SJCRH30 (cell line): ENCODE measurements around the gene STK32A. TPM values are rescaled to one million over a fixed set of nuclear protein-coding genes. Genes with fewer than 3 reads are reported as not detected.

Experiments used
- DNase-seq, 2 experiments: peaks; one replicate each; pipeline ENCODE4 v3.0.0-alpha.2; 2015 to 2020
- H3K27ac ChIP-seq: fragments of 250-450 bp; sonication (Bioruptor Pico); 2 replicates; pipeline ENCODE4 v1.5.1; 2020; ENCODE audit warnings: mild to moderate bottlenecking, moderate library complexity
- H3K27me3 ChIP-seq: fragments of 250-450 bp; sonication (Bioruptor Pico); 2 replicates; pipeline ENCODE4 v1.5.1; 2020; ENCODE audit warnings: mild to moderate bottlenecking, moderate library complexity
- H3K36me3 ChIP-seq: fragments of 250-450 bp; sonication (Bioruptor Pico); 2 replicates; pipeline ENCODE4 v1.5.1; 2020; ENCODE audit warnings: mild to moderate bottlenecking, moderate library complexity
- H3K4me1 ChIP-seq: fragments of 250-450 bp; sonication (Bioruptor Pico); 2 replicates; pipeline ENCODE4 v1.5.1; 2020; ENCODE audit warnings: mild to moderate bottlenecking, moderate library complexity
- H3K4me3 ChIP-seq: fragments of 250-450 bp; sonication (Bioruptor Pico); 2 replicates; pipeline ENCODE4 v1.5.1; 2020; ENCODE audit warnings: mild to moderate bottlenecking, moderate library complexity
- H3K9me3 ChIP-seq: fragments of 250-450 bp; sonication (Bioruptor Pico); replicated peaks from 2 replicates; pipeline ENCODE4 v1.5.1; 2020; ENCODE audit warnings: mild to moderate bottlenecking, moderate library complexity
- total RNA-seq: library from RNA; depleted of rRNA; stranded (reverse); fragments of >200 nt; shearing (Covaris generic); gene quantifications from 2 replicates; pipeline ENCODE4 v1.2.3, GENCODE V29; 2014

The STK32A gene
- total RNA-seq, 1 experiment from 2014 or later, result 6.3 TPM

DNA sequence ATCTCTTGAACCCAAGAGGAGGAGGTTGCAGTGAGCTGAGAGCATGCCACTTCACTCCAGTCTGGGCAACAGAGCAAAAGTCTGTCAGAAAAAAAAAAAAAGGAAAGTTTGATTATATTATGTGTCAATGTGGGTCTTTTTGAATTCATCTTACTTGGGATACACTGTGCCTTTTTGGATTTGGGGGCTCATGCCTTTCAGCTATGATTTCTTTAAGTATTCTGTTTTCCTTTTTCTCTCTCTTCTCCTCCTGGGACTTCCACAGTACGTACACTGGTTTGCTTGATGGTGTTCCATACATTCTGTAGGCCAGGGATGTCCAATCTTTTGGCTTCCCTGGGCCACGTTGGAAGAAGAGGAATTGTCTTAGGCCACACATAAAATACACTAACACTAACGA, 146.7 kb downstream of the STK32A start:
- Histone ChIP-seq H3K4me3 (no peak overlapping the region), H3K36me3 (no peaks in the 10 kb centered on the region), H3K4me1 (peaks cover 12% of the 10 kb centered on the region; the same call in 1 of the 2 replicates), H3K27ac (no peak overlapping the region), H3K27me3 (no peaks in the 10 kb centered on the region; the same call in 1 of the 2 replicates), H3K9me3 (peaks cover 5% of the 10 kb centered on the region; the same call in 1 of the 2 replicates)
- DNase-seq, result no peak

DNA sequence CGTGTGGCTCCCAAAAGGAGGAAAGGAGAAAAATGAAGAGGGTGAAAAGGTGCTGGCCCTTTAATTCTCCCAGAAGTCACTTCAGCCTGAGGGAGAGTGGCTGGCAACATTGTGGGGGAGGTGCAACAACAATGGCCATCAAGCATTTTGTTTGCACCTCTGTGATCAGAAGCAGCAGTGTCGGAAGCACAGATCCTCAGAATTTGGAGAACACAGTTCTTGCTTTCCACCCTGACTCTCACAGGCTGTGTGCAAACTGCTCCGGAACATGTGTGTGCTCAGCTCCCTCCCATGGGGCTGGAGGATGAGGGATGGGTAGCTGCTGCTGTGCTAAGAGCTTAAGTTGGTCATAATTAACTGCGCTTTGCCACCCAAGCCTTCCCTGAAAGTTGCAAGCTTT, 147.9 kb downstream of the STK32A start:
- peak overlapping the region; percentile 62 for H3K4me3 ChIP-seq

DNA sequence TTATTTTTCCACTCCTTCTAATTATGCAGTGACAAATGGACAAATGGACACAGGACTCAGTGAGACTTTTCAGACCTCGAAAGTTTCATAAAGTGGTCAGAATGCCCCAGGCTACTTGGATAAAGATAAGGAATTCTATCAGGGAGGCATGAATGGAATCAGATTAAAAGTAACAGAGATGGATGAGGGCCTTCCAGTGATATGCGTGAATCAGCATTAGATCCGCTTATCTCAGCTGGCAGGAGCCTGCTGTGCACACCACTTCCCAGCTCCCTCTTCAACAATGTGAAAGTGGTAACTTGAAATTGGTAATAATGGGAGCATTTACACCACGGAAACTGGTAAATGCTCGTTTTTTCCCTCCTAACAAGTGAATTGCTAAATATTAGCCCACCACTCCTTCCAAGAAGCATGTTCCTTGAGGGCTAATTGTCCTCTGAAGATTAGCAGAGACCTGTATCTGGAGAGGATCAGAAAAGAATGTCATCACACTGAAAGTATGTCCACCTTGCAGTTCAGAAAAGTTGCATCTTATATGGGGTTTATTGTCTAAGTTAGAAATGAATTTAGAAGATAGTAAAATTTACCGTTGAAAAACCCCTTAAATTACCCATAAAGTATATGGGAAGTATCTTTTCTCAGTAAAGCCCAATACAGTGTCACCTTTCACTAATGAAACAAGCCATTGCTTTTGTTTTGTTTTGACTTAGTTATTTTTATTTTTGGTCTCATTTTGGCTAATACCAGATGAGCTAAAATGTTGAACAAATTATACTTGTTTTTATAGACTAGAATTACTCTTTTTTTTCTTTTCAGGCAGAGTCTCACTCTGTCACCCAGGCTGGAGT, 149.7 kb downstream of the STK32A start:
- Histone ChIP-seq H3K4me3 (no peak overlapping the region), H3K4me1 (peaks cover 12% of the 10 kb centered on the region; the same call in 1 of the 2 replicates), H3K27ac (no peak overlapping the region; the same call in 1 of the 2 replicates), H3K36me3 (no peaks in the 10 kb centered on the region), H3K27me3 (no peaks in the 10 kb centered on the region), H3K9me3 (peaks cover 5% of the 10 kb centered on the region; the same call in 1 of the 2 replicates)
- peak in 1 of 2 experiments; percentile 43 for DNase-seq

More for the DNA sequence above, 147.9 kb downstream of the STK32A start:
- Histone ChIP-seq H3K27ac (peak overlapping the region; percentile 66), H3K4me1 (peaks cover 12% of the 10 kb centered on the region; the same call in 1 of the 2 replicates), H3K36me3 (no peaks in the 10 kb centered on the region), H3K27me3 (no peaks in the 10 kb centered on the region; the same call in 1 of the 2 replicates), H3K9me3 (peaks cover 5% of the 10 kb centered on the region; the same call in 1 of the 2 replicates)
- peak; percentile 46 to 73 for DNase-seq

DNA sequence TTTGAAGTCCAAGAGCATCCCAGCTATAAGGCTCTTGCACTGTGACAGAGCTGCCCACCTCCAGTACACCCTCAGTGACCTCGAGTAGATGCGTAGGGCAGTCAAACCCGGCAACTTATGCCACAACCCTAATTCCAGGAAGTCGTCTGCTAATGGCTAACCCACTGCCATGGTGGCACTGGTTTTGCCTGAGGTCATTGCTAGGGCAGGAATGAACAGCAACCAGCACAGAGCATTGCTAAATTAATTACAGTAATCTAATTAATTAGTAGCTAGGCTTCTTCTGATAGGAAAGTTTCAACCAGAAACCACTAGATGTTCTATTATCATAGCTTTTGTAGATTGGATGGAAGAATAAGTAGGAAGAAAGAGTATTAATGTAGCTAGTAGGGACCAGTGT, 152.3 kb downstream of the STK32A start:
- no peaks in the 10 kb centered on the region for H3K27me3 ChIP-seq
- H3K9me3 ChIP-seq, result no peaks in the 10 kb centered on the region
- peaks cover 12% of the 10 kb centered on the region; the same call in 1 of the 2 replicates for H3K4me1 ChIP-seq
- DNase-seq, result no peak
- H3K4me3 ChIP-seq, result no peak overlapping the region
- no peak overlapping the region for H3K27ac ChIP-seq
- H3K36me3 ChIP-seq, result peaks cover 4% of the 10 kb centered on the region; the same call in 1 of the 2 replicates

DNA sequence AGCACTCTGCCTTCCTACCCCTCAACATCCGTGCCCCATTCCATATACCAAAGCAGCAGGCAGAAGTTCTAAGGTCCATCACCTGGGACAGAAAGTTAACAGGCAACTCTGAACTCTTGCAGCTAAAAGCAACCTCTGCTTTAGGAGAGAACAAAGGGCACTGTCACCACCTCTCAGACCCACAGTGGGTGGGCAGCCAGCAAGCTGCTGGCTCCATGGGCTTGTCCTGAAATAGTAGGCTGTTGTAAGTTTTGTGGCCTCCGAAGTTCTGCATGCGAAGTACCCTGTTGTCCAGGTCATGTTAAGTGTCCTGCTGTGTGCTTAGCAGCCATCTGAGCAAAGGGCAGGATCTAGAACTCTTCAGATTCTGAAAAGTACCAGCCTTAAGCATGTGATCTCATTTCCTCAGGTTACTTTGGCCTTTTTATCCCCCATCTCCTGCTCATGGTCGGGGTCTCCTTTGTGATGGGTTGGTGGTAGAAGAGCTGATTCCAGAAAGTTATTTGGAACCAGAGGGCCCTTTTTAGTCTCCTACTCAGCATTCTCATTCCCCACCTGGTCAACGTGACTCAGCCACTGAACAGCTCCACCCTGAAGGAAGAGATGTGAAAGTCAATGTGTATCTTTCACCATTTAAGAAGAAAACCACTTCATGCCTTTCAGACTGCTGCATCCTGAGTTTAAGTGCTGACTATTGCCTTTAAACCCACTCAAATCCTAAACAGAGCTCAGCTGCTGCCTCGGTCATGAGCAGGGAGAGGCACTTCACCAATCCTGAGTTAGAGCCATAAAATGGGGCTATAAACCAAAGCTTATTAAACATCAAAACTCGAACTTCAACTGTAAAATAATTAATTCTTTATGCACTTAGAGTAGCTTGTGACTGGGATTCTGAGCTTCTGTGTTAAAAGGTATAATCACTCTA, 153.6 kb downstream of the STK32A start:
- Histone ChIP-seq H3K4me3 (no peak overlapping the region), H3K27ac (no peak overlapping the region), H3K36me3 (peaks cover 4% of the 10 kb centered on the region; the same call in 1 of the 2 replicates), H3K27me3 (no peaks in the 10 kb centered on the region), H3K9me3 (no peaks in the 10 kb centered on the region), H3K4me1 (peaks cover 12% of the 10 kb centered on the region; the same call in 1 of the 2 replicates)
- no peak for DNase-seq

DNA sequence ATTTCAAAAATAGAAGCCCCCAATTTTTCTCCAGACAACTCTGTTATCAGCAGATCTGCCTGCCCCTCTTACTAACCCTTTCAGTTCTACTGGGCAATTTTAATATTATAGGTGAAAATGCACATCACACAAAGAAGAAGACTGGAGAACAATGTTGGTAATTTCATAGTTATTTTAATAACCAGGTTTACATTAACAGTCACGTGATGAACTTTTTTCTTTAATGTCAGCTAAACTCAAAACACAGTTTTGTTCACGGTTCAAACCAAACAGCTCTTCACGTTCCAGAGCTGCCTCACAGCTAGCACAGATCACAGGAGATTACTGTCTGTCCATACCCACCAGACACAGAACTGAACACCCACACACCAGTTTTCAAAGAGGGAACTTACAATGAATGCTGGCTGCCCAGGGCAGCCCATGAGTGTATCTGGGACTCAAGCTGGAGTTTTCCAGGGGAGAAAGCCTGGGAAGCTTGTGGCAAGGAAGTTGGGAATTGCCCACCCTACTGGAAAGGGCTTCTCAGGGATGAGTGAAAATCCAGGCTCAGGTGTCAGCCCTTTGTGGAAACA, 155.9 kb downstream of the STK32A start:
- peaks cover 4% of the 10 kb centered on the region; the same call in 1 of the 2 replicates for H3K36me3 ChIP-seq
- DNase-seq, result no peak

DNA sequence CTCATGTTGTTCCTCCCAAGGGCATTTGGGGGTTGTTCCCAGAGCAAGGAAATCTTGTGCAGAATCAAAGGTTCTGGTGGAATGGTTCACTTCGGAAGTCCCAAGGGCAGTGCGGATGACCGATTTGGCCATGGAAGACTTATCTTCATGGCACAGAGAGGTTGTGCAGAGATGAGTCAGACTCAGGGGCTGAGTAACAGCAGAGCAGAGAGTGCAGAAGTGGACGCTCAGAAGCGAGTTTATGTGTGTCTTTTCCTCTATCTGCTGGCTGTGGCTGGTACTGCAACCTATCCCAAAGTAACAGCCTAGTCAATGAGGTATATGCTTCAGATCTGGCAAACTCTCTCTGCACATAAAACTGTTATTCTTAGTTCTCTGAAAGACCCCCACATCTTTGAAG, 157.0 kb downstream of the STK32A start:
- no peaks in the 10 kb centered on the region for H3K4me1 ChIP-seq
- H3K27me3 ChIP-seq, result no peaks in the 10 kb centered on the region
- peak in 1 of 2 experiments; percentile 31 for DNase-seq
- H3K4me3 ChIP-seq, result no peak overlapping the region
- no peak overlapping the region for H3K27ac ChIP-seq
- peaks cover 4% of the 10 kb centered on the region; the same call in 1 of the 2 replicates for H3K36me3 ChIP-seq
- H3K9me3 ChIP-seq, result no peaks in the 10 kb centered on the region

More for the DNA sequence above, 155.9 kb downstream of the STK32A start:
- Histone ChIP-seq H3K27me3 (no peaks in the 10 kb centered on the region), H3K4me3 (no peak overlapping the region), H3K9me3 (no peaks in the 10 kb centered on the region), H3K4me1 (no peaks in the 10 kb centered on the region), H3K27ac (no peak overlapping the region)

DNA sequence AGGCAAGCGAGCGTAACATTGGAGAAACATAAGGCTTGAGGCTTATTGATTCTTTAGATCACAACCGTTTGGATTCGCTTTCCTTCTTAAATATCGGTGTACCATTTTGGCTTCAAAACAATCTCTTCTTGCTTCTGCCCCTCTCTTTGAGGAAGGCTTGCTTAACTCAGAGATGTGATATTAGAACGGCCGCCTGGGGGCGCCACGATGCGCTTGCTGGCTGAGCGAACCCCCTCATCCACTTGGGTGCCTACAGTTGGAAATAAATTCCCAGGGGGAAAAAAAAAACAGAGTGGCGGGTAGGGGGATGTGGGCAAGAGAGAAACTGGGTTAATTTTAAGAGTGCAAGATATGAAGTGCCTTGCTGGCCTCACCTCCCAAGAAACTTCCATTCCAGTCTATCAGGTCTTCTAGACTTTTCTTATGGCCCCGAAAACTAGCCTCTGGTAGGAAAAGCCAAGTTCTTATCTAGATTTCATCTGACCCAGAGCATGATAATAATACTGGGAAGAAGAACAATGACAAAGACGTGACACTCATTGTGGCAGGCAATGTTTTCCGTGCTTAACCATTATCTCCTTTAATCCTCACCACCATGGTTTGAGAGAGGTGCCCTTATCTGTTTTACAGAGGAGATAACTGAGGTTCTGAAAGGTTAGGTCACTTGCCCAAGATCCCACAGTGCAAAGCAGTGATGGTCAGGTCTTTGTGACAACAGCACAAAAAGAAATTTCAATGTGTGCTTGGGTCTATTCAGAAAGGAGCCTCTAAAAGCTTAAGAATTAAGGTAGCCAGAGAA, 159.2 kb downstream of the STK32A start:
- no peaks in the 10 kb centered on the region for H3K9me3 ChIP-seq
- DNase-seq, result no peak
- no peak overlapping the region for H3K4me3 ChIP-seq
- H3K27me3 ChIP-seq, result no peaks in the 10 kb centered on the region
- no peak overlapping the region for H3K27ac ChIP-seq
- H3K4me1 ChIP-seq, result no peaks in the 10 kb centered on the region
- H3K36me3 ChIP-seq, result peaks cover 6% of the 10 kb centered on the region

DNA sequence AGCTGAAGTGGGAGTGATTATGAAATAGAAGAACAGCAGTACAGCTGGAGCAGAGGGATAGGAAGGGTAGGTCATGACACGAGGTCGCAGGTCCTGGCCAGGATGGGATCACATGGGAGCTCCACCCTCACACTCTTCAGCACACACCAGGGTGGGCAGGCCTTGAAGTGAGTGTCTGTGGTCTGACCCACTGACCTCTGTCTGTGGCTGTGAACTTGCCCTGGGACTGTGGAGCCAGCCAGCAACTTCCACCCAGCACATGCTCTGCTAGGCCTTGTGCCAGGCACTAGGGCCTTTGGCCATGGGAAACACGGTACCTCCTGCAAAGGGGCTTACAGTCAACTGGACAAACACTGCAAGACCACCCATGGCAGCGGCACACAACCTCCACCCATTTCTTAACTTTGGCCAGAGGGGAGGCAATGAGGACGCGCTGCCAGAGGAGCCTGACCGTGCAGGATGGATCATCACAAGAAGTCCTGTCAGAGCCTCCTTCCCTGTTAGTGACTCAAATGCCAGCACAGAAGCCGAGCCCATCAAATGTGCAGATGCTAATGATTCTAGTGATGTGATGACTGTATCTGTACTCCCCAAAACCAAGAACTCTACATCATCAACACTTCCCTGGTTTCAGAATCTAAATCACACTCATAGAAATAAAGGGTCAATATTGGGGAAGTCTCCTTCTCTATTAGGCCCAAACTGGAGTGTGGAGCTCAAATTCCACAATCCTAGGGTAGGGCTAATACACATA, 161.4 kb downstream of the STK32A start:
- H3K36me3 ChIP-seq, result peaks cover 6% of the 10 kb centered on the region
- no peak for DNase-seq

DNA sequence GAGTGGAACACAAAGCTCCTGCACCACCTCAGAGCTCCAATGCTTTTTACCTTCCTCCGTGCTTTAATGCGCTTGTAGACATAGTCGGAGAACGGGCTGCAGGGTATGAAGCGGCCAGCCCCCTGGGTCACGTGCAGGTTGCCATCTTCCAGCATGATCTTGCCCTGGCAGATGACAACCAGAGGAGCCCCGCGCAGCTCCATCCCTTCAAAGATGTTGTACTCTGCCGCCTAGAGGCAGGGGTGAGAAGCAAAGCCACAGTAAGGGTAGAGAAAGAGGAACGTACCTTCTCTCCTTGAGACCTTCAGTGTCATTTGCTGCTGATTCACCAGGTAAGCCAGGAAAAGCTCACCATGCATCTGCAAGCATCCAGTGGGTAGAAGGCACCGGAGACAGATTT, 162.8 kb downstream of the STK32A start:
- Histone ChIP-seq H3K9me3 (no peaks in the 10 kb centered on the region), H3K4me3 (no peak overlapping the region), H3K27ac (no peak overlapping the region), H3K36me3 (peaks cover 6% of the 10 kb centered on the region), H3K27me3 (no peaks in the 10 kb centered on the region), H3K4me1 (no peaks in the 10 kb centered on the region)
- no peak for DNase-seq

More for the DNA sequence above, 161.4 kb downstream of the STK32A start:
- Histone ChIP-seq H3K4me3 (no peak overlapping the region), H3K9me3 (no peaks in the 10 kb centered on the region), H3K4me1 (no peaks in the 10 kb centered on the region), H3K27me3 (no peaks in the 10 kb centered on the region), H3K27ac (no peak overlapping the region)

DNA sequence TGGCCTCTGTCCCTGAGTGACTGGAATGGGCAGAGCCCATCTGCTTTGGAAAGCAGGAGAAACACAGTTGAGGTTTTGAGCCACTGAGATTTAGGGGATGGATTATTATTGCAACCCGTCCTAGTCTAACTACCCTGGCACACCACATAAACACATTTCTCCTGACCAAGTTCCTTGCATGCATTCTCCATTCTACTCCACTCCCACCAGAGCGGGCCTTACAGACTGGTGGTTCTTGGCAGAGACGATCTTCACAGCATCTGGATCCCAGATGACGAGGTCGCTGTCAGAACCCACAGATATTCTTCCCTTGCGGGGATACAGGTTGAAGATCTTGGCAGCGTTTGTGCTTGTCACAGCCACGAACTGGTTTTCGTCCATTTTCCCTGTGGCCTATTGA, 164.0 kb downstream of the STK32A start:
- Histone ChIP-seq H3K4me3 (no peak overlapping the region), H3K36me3 (peaks cover 7% of the 10 kb centered on the region), H3K27me3 (no peaks in the 10 kb centered on the region), H3K27ac (no peak overlapping the region), H3K9me3 (0 out of 2 replicates have a peak, but pooled peaks cover 3% of the 10 kb centered on the region), H3K4me1 (peaks cover 1% of the 10 kb centered on the region)
- no peak for DNase-seq

DNA sequence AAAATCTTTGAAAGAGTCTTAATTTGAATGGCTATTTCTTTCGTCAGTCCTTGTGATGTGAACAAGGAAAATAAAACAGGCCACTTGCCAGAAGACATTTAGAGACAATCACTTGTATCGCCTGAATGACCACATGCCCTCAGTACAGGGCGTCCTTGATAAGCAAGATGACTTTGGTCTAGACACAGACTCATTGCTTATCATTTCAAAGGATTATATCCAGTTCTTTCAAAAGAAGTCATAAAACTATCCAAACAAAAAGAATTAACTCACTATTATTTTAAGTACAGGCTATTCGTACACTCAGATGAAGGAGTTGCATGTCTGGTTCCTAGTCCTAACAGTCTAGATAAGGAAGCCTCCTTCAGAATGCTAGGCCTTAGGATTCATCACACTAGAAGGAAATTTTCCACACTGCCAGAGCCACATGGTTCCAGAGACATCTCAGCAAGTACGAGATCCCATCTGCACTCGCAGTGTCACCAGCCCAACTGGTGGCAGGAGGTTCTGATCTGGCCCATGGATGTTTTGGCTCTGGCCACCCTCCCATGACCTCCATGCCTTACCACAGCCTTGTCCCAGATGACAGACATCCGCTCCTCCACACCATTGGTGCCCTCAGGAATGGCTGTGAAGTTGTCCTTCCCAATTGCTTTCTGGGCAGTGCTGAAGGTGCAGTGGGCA, 165.4 kb downstream of the STK32A start:
- Histone ChIP-seq H3K27me3 (no peaks in the 10 kb centered on the region), H3K9me3 (0 out of 2 replicates have a peak, but pooled peaks cover 3% of the 10 kb centered on the region), H3K27ac (no peak overlapping the region), H3K4me1 (peaks cover 15% of the 10 kb centered on the region), H3K4me3 (no peak overlapping the region), H3K36me3 (peaks cover 10% of the 10 kb centered on the region)
- no peak for DNase-seq
